GM21367 (cell line): ENCODE results near the gene ANKRD45.
"Not testable (repeated sequence)": the region's sequence is repeated elsewhere in the genome, so short reads cannot be mapped to it uniquely, and the experiment has no call there.

Experiments
- ATAC-seq: cut with Tn5 transposase; IDR thresholded peaks from one replicate; pipeline ENCODE4 v1.9.1; 2021; ENCODE audit not compliant: unreplicated experiment

The ANKRD45 gene

DNA sequence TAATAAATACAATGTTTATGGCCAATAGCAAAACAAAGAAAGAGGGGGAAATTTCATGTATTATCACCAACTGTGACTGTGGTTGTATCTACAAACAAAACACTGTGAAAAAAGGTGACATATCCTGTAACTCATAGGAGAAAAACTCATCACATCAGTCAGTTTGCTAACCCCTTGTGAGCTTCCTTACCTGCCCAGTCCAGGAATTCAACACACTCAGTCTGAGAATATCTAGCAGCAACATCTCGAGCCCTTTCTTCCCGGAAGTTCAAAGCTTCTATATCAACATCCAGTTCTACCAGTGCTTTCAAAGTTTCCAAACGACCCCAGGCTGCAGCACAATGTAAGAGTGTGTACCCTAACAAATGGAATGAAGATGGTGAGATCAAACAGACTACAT lies 23.0 kb downstream of the ANKRD45 start:
- no peak for ATAC-seq

GRCh38 chr1:173642450-173643139 lies 27.1 kb downstream of the ANKRD45 start:
- ATAC-seq, result not testable (repeated sequence)

DNA sequence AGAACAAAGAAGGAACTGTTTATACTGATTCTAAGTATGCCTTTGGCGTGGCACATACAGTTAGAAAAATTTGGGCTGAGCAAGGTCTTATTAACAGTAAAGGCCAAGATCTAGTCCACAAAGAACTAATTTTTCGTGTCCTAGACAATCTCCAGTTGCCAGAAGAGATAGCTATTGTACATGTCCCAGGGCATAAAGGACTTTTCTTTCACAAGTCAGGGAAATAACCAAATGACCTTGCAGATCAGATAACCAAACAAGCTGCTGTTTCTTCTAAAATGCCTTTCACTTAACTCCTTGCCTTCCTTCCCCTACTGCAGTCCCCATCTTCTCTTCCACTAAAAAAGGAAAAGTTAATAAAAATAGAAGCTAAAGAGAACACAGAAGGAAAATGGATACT lies 30.5 kb downstream of the ANKRD45 start:
- ATAC-seq, result no peak

GRCh38 chr1:173638043-173639021 lies 31.3 kb downstream of the ANKRD45 start:
- no peak for ATAC-seq

GRCh38 chr1:173637236-173638042 lies 32.2 kb downstream of the ANKRD45 start:
- ATAC-seq, result not testable (repeated sequence)

- ATAC-seq, result no peak
Measured at GRCh38 chr1:173635116-173635515, 34.5 kb downstream of the ANKRD45 start, which contains the start of gene TEX50. Gene TEX50, plus strand, starts transcription at chr1:173635338. Its CDS starts 184 bp downstream, at chr1:173635522.

DNA sequence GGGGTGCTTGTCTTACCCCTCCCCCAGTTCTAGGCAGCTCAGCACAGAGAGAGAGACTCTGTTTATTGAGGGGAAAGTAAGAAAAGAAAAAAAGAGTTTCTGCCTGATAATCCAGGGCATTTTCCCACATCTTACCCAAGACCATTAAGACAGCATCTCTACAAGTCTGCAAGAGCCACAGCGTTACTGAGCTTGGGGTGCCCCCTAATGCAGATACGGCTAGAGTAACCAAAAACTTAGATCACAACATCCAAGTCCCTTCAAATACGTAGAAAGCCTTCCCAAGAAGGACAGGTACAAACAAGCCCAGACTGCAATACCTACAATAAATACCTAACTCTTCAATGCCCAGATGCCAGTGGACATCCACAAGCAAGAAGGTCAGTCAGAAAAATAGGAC lies 40.8 kb downstream of the ANKRD45 start:
- ATAC-seq, result no peak

DNA sequence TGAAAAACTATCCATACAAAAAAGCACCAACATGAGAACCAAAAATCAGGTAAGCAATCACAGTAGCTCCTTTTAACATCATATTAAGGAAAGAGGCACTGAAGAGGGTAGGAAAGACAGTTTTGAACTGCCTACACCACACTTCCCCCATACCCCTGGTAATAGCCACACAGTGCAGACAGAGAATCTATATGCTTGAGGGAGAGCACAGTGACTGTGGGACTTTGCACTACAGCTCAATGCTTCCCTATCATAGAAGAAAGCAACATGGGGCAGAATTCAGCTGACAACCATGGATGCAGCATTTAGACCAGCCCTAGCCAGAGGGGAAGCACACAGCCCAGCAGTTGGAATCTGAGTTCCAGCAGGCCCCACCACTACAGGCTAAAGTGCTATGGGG lies 42.4 kb downstream of the ANKRD45 start:
- no peak for ATAC-seq

GRCh38 chr1:173616859-173617258 lies 52.8 kb downstream of the ANKRD45 start:
- ATAC-seq, result no peak

DNA sequence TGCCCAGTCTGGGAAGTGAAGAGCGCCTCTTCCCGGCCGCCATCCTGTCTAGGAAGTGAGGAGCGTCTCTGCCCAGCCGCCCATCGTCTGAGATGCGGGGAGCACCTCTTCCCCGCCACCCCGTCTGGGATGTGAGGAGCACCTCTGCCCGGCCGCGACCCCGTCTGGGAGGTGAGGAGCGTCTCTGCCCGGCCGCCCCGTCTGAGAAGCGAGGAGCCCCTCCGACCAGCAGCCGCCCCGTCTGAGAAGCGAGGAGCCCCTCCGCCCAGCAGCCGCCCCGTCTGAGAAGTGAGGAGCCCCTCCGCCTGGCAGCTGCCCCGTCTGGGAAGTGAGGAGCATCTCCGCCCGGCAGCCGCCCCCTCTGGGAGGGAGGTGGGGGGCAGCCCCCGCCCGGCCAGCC lies 56.6 kb downstream of the ANKRD45 start:
- not testable (repeated sequence) for ATAC-seq

GRCh38 chr1:173608503-173609216 lies 61.0 kb downstream of the ANKRD45 start:
- ATAC-seq, result no peak

GRCh38 chr1:173603056-173603591 lies 66.5 kb downstream of the ANKRD45 start, which contains the start of gene SLC9C2:
Gene SLC9C2, minus strand, starts transcription at chr1:173603072. Its CDS starts 1,296 bp downstream, at chr1:173601776.
- ATAC-seq, result no peak

DNA sequence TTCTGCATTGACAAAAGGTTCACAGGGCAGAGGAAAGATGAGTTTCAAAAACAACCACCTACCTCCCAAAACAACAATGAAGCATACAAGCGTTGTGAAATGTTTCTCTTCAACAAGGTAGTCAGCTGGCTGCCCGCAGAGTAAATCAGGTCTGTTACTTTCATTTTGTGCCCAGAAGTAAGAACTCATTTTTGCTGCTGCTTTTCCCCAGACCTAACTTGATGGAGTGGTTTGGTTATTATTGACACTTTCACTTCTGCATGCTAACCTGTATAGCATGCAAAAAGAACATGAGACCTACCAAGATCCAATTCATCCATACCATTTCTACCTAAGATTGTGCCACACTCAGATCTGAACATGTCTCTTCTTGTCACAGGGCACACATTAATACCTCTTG lies 68.1 kb downstream of the ANKRD45 start:
- ATAC-seq, result peak; percentile 64

- no peak for ATAC-seq
Measured at GRCh38 chr1:173596097-173596825, 73.4 kb downstream of the ANKRD45 start.

GRCh38 chr1:173591138-173591537 lies 78.5 kb downstream of the ANKRD45 start:
- ATAC-seq, result not testable (repeated sequence)

DNA sequence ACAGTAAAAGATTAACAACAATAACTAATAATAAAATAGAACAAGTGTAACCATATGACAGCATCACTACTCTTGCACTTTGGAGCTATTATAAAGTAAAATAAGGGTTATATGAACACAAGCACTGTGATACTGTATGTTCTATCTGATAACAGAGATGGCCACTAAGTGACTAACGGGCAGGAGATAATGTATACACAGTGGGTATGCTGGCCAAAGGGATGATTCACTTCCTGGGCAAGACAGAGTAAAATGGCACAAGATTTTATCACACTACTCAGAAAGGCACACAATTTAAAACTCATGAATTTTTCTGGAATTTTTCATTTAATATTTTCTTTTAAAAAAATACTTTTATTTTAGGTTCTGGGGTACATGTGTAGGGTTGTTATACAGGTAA lies 79.1 kb downstream of the ANKRD45 start:
- ATAC-seq, result no peak

DNA sequence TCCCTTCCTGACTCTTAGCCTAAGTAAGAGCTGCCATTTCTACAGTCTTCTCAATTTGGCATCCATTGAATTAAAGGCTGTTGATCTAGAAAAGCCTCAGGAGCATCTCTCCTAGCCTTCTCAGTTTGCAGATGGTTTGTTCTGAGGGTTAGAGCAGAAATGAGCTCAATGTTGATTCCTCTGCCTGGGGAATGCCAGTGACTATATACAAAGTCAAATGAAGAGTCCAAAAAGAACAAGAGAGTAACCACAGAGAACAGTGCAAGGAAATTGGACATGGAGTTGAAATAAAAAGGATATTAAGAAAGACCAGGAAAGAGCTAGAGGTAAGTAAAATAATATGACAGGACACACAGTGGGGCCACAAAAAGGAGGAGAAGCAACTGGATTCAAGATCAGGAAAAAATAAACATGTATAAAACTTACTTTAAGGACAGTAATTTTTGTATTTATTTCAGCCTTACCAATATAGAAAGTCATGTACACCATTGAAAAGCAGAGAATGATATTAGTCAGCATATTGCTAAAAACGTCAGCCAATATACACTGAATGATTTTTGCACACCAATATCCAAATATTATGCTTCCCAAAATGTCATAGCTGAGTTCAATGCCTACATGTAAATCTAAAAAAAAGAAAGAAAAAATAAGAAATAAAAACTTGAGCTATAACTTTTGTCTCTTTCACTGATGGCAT lies 88.1 kb downstream of the ANKRD45 start:
- ATAC-seq, result no peak

- ATAC-seq, result no peak
Measured at GRCh38 chr1:173580658-173581057, 89.0 kb downstream of the ANKRD45 start.

DNA sequence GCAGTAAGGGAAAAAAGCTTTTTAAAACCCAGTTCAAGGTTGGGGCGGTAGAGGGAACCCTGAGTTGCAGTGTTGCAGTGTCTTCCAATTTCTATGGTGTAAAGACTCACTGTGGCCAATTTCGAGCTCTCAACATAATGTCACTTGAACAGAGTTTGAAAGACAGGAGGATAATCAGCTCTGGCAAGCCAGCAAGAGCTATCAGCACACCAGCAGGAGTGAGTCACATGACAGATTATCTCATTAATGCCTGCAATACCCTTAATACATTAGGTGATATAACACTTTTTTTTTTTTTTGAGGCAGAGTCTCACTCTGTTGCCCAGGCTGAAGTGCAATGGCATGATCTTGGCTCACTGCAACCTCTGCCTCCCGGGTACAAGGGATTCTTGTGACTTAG lies 89.6 kb downstream of the ANKRD45 start:
- no peak for ATAC-seq
